ENCODE data around the gene KCNAB1. TPM values are rescaled to one million over a fixed set of nuclear protein-coding genes. Genes with fewer than 3 reads are reported as not detected.

Gene KCNAB1
- polyA plus RNA-seq, 4 donors = 1.0 to 3.9 TPM; not detected in 2

DNA sequence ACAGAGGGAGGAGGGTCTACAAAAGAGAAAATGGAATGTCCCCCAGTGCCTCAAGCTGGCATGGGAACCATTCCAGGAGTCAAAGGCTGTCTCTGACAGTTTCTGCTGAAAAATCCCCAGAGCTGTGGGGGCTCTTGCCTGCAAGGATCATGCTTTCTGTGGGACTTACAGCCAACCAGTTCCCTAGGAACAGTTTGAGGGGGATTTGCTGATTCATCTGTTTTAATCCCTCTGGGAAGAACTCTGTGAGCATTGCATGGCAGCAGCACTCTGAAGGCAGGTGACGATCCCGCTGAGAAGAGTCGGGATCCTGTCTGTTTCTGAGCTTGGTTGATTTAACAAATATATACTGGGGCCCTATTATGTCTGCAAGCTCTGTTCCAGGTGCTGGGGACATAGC, 258.5 kb downstream of the KCNAB1 start:
- Histone ChIP-seq H3K4me1 (ENCODE audit: control insufficient read depth in 3 of 3, insufficient read depth in 2 of 3, low read depth in 1 of 3, low read length in 2 of 3) (no peaks in the 10 kb centered on the region), H3K27ac (ENCODE audit: low read depth in 1 of 3, low read length in 2 of 3) (no peak overlapping the region), H3K27me3 (ENCODE audit: control insufficient read depth in 3 of 3, insufficient read depth in 3 of 3, low read length in 3 of 3) (no peaks in the 10 kb centered on the region), H3K9me3 (ENCODE audit: control insufficient read depth in 2 of 2, insufficient read depth in 1 of 2, low read depth in 1 of 2, low read length in 1 of 2) (no peaks in the 10 kb centered on the region), H3K4me3 (ENCODE audit: low read depth in 1 of 3, low read length in 3 of 3) (no peak overlapping the region), H3K36me3 (ENCODE audit: control insufficient read depth in 3 of 3, insufficient read depth in 2 of 3, low read depth in 1 of 3, low read length in 3 of 3) (no peaks in the 10 kb centered on the region)
- WGBS, 3 donors = 90 to 94% (median 92%) methylated on average over 3 of the region's 3 CpGs
- FAIRE-seq (no peak), DNase-seq (no peak)

DNA sequence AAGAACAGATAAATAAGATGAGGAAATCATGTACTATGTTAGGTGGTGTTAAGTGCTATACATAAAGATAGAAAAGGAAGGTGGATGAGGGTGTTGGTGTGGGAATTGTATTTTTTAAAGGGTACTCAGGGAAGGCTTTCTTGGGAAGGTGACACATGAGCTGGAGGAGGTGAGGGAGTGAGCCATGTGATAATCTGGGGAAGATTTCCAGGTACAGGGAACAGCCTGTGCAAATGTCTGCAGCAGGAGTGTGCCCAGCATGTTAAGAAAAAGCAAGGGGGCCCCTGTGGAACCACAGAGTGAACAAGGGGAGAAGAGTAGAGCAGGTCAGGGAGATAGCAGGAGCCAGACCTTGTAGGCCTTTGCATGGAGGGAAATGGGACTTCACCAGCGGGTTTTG, 258.9 kb downstream of the KCNAB1 start:
- H3K4me1 ChIP-seq (ENCODE audit: control insufficient read depth in 3 of 3, insufficient read depth in 2 of 3, low read depth in 1 of 3, low read length in 2 of 3) = no peaks in the 10 kb centered on the region
- no peaks in the 10 kb centered on the region for H3K27me3 ChIP-seq (ENCODE audit: control insufficient read depth in 3 of 3, insufficient read depth in 3 of 3, low read length in 3 of 3)
- DNase-seq (no peak), FAIRE-seq (no peak)
- H3K4me3 ChIP-seq (ENCODE audit: low read depth in 1 of 3, low read length in 3 of 3) = no peak overlapping the region
- 89 to 95% (median 90%) methylated on average over 1 of the region's 1 CpG for WGBS, 3 donors
- H3K27ac ChIP-seq (ENCODE audit: low read depth in 1 of 3, low read length in 2 of 3) = no peak overlapping the region
- no peaks in the 10 kb centered on the region for H3K36me3 ChIP-seq (ENCODE audit: control insufficient read depth in 3 of 3, insufficient read depth in 2 of 3, low read depth in 1 of 3, low read length in 3 of 3)
- H3K9me3 ChIP-seq (ENCODE audit: control insufficient read depth in 2 of 2, insufficient read depth in 1 of 2, low read depth in 1 of 2, low read length in 1 of 2) = no peaks in the 10 kb centered on the region

DNA sequence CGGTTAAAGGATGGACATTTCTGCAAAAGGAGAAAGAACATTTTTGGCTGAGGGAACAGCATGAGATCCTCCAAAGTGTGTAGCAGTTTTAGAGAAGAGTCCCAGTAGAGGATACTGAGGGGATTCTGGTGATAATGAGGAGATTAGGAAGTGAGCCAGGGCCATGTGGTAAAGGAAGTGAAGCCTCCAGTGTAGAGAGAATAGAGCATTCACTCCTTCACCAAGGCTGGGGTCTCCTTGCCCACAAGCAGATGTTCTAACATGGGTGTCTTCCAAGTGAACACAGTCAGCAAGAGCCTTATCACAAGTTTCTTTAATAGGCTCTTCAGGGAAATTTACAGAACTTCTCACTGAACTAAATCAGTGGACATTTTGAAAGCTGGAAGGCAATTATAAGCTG, 260.9 kb downstream of the KCNAB1 start:
- H3K36me3 ChIP-seq (ENCODE audit: control insufficient read depth in 3 of 3, insufficient read depth in 2 of 3, low read depth in 1 of 3, low read length in 3 of 3) = no peaks in the 10 kb centered on the region
- no peaks in the 10 kb centered on the region for H3K4me1 ChIP-seq (ENCODE audit: control insufficient read depth in 3 of 3, insufficient read depth in 2 of 3, low read depth in 1 of 3, low read length in 2 of 3)
- no peak overlapping the region for H3K27ac ChIP-seq (ENCODE audit: low read depth in 1 of 3, low read length in 2 of 3)
- DNase-seq (no peak), FAIRE-seq (no peak)
- no peaks in the 10 kb centered on the region for H3K9me3 ChIP-seq (ENCODE audit: control insufficient read depth in 2 of 2, insufficient read depth in 1 of 2, low read depth in 1 of 2, low read length in 1 of 2)
- H3K27me3 ChIP-seq (ENCODE audit: control insufficient read depth in 3 of 3, insufficient read depth in 3 of 3, low read length in 3 of 3) = no peaks in the 10 kb centered on the region
- 0 to 75% (median 12%) methylated on average over 1 of the region's 1 CpG for WGBS, 3 donors
- H3K4me3 ChIP-seq (ENCODE audit: low read depth in 1 of 3, low read length in 3 of 3) = no peak overlapping the region

DNA sequence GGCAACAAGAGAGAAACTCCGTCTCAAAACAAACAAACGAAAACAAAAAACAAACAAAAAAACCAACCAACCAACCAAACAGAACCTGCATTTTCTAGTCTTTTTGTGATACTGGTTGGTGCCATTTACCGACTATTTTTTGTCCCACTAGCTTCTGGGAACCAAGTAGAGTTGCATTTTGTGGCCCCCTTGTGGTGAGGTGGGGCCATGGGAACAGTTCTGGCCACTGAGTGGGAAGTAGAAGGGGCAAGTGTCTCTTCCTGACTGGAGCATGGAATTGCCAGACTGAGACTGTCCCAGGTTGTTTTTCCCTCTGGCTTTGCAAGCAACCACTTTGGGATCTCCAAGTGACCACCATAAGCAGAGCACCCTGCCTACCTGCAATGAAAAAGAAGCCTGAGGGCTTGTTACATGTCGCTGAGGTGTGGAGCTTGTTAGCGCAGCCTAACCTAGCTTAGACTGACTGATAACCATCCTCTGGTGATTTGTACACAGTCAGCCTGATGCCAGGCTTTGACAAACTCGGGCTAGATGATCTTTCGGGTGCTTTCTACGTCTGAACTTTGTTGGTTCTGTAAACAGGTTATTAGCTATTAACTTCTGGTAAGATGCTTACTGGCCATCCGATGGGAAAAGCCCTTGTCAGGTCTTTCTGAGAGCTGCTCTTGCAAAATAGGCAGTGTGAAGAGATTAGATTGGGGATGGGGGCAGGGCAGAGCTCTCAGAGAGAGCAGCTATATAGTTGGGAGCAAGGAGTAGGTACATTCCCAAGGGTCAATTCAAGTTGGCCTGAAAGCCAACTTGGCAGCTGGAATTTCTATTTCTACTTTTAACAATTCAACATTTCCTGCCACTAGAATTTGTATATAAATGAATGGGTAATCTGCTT, 262.3 kb downstream of the KCNAB1 start:
- peak; percentile 28 to 36 for DNase-seq
- H3K9me3 ChIP-seq (ENCODE audit: control insufficient read depth in 2 of 2, insufficient read depth in 1 of 2, low read depth in 1 of 2, low read length in 1 of 2) = no peaks in the 10 kb centered on the region
- FAIRE-seq = no peak
- no peaks in the 10 kb centered on the region for H3K27me3 ChIP-seq (ENCODE audit: control insufficient read depth in 3 of 3, insufficient read depth in 3 of 3, low read length in 3 of 3)
- H3K4me1 ChIP-seq (ENCODE audit: control insufficient read depth in 3 of 3, insufficient read depth in 2 of 3, low read depth in 1 of 3, low read length in 2 of 3) = no peaks in the 10 kb centered on the region
- no peaks in the 10 kb centered on the region for H3K36me3 ChIP-seq (ENCODE audit: control insufficient read depth in 3 of 3, insufficient read depth in 2 of 3, low read depth in 1 of 3, low read length in 3 of 3)
- no peak overlapping the region for H3K4me3 ChIP-seq (ENCODE audit: low read depth in 1 of 3, low read length in 3 of 3)
- H3K27ac ChIP-seq (ENCODE audit: low read depth in 1 of 3, low read length in 2 of 3) = no peak overlapping the region
- WGBS, 3 donors = 66 to 83% (median 67%) methylated on average over 9 of the region's 9 CpGs

DNA sequence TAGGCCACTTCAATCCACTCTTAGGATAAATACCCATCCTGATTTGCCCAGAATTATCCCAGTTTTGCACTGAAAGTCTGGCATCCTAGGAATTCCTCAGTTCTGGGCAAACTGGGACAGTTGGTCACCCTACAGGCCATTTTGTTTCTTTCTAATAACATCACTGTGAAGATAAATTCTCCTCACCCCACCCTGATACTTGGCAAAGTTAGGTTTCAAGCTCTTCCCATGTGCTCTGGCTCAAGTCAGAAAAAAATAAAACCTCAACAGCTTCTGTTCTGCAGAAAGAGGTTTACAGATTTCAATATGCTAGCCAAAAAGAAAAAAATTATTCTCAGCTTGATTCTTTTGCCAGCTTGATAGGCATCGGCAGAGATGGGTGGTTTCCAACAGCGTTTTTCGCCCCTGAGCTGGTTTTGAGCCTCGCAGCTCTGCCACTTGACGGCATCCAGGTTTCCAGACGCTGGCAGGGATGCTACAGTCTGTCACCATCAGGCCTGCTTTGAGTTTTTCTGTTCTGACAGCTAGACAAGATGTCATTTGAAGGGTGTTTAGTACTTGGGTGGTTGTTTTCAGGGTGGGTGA, 263.2 kb downstream of the KCNAB1 start:
- WGBS, 3 donors = 80 to 87% (median 84%) methylated on average over 6 of the region's 6 CpGs
- no peak for FAIRE-seq
- Histone ChIP-seq H3K4me3 (ENCODE audit: low read depth in 1 of 3, low read length in 3 of 3) (no peak overlapping the region), H3K27ac (ENCODE audit: low read depth in 1 of 3, low read length in 2 of 3) (no peak overlapping the region), H3K36me3 (ENCODE audit: control insufficient read depth in 3 of 3, insufficient read depth in 2 of 3, low read depth in 1 of 3, low read length in 3 of 3) (no peaks in the 10 kb centered on the region), H3K27me3 (ENCODE audit: control insufficient read depth in 3 of 3, insufficient read depth in 3 of 3, low read length in 3 of 3) (no peaks in the 10 kb centered on the region), H3K4me1 (ENCODE audit: control insufficient read depth in 3 of 3, insufficient read depth in 2 of 3, low read depth in 1 of 3, low read length in 2 of 3) (no peaks in the 10 kb centered on the region), H3K9me3 (ENCODE audit: control insufficient read depth in 2 of 2, insufficient read depth in 1 of 2, low read depth in 1 of 2, low read length in 1 of 2) (no peaks in the 10 kb centered on the region)
- no peak for DNase-seq

DNA sequence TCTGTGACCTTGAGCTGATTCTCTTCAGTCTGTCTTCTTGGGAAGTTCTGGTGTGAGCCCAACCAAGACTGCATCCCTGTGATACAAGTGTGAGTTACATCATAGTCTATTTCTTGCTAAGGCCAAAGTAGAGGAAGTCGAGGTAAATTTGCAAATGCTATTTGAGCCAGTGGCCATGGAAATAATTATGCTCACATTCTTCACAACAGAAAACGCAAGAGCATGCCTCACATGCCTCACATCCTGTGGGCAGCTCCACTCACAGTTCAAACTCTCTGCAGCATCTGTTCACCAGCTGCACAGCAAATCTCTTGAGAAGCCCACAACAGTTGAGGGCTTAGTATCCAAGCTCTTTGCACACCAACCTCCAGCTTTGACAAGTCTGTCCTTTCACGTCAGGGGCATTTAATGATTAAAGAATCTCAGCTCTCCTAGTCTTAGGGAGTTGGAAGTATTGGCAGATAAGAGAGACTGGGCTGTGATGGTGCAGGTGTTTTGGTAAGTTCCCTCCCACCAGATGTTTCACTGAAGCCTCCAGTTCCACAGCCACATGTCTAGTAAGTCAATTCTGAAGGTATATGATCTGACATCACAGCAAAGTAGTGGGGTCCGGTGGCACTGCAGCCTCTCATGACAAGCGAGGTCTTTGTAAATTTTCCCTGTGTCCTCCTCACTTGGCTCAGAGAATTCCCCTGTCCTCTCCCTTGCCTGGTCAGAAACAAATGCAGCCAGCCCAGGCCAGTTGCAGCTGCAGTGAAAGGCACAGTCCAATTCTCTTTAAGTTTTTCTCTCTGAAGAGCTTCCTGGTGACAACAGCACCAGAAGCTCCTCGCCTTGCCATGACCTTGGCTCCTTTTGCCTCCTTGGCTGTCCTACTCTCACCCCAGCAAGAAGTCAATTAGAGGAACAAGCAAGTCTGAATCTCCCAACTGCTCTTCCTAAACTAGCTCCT, 268.4 kb downstream of the KCNAB1 start:
- 61 to 66% (median 65%) methylated on average over 6 of the region's 6 CpGs for WGBS, 3 donors
- no peak for DNase-seq
- no peak for FAIRE-seq
- H3K4me3 ChIP-seq (ENCODE audit: low read depth in 1 of 3, low read length in 3 of 3) = no peak overlapping the region
- no peaks in the 10 kb centered on the region for H3K36me3 ChIP-seq (ENCODE audit: control insufficient read depth in 3 of 3, insufficient read depth in 2 of 3, low read depth in 1 of 3, low read length in 3 of 3)
- H3K27ac ChIP-seq (ENCODE audit: low read depth in 1 of 3, low read length in 2 of 3) = no peak overlapping the region
- H3K4me1 ChIP-seq (ENCODE audit: control insufficient read depth in 3 of 3, insufficient read depth in 2 of 3, low read depth in 1 of 3, low read length in 2 of 3) = no peaks in the 10 kb centered on the region
- no peaks in the 10 kb centered on the region for H3K9me3 ChIP-seq (ENCODE audit: control insufficient read depth in 2 of 2, insufficient read depth in 1 of 2, low read depth in 1 of 2, low read length in 1 of 2)
- H3K27me3 ChIP-seq (ENCODE audit: control insufficient read depth in 3 of 3, insufficient read depth in 3 of 3, low read length in 3 of 3) = peaks cover 0 to 4% (median 0%) of the 10 kb centered on the region in 3 donors

DNA sequence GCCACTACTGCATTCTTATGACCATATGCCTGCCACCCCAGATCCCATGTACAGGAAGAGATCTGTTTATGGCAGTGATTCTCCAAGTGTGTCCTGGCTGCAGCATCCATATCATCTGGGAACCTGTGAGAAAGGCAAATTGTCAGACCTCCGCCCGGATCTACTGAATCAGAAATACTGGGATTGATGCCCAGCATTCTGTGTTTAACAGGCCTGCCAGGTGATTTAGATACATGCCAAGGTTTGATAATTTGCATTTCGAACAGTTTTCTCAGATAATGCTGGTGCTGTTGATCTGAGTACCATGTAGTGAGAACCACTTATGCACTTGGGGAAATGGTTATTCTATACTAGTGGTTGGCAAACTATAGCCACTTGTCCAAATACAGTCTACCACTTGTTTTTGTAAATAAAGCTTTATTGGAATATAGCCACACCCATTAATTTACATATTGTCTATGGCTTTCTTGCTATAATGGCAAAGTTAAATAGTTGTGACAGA, 269.1 kb downstream of the KCNAB1 start:
- Histone ChIP-seq H3K4me1 (ENCODE audit: control insufficient read depth in 3 of 3, insufficient read depth in 2 of 3, low read depth in 1 of 3, low read length in 2 of 3) (no peaks in the 10 kb centered on the region), H3K9me3 (ENCODE audit: control insufficient read depth in 2 of 2, insufficient read depth in 1 of 2, low read depth in 1 of 2, low read length in 1 of 2) (no peaks in the 10 kb centered on the region), H3K27me3 (ENCODE audit: control insufficient read depth in 3 of 3, insufficient read depth in 3 of 3, low read length in 3 of 3) (peaks cover 0 to 4% (median 0%) of the 10 kb centered on the region in 3 donors), H3K4me3 (ENCODE audit: low read depth in 1 of 3, low read length in 3 of 3) (no peak overlapping the region), H3K36me3 (ENCODE audit: control insufficient read depth in 3 of 3, insufficient read depth in 2 of 3, low read depth in 1 of 3, low read length in 3 of 3) (no peaks in the 10 kb centered on the region), H3K27ac (ENCODE audit: low read depth in 1 of 3, low read length in 2 of 3) (no peak overlapping the region)
- 71 to 91% (median 78%) methylated on average over 3 of the region's 3 CpGs for WGBS, 3 donors
- DNase-seq = no peak
- FAIRE-seq = no peak

DNA sequence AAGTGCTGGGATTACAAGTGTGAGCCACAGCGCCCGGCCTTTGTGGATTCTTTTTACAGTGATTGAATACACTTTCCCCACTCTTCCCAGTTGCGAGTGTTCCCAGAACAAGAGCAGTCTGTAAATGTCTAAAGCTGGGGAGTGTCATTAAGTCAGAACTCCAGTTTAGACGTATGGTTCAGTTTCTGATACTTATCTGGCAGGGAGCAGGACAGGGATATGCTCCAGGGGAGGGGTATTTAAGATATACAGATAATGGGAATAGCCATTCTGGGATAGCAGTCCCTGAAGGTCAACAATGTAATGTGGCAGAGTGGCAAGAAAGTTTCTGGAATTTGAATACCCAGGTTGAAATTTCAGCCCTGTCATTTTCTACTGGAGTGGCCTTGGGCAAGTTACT, 270.5 kb downstream of the KCNAB1 start:
- Histone ChIP-seq H3K27ac (ENCODE audit: low read depth in 1 of 3, low read length in 2 of 3) (no peak overlapping the region), H3K36me3 (ENCODE audit: control insufficient read depth in 3 of 3, insufficient read depth in 2 of 3, low read depth in 1 of 3, low read length in 3 of 3) (no peaks in the 10 kb centered on the region), H3K4me1 (ENCODE audit: control insufficient read depth in 3 of 3, insufficient read depth in 2 of 3, low read depth in 1 of 3, low read length in 2 of 3) (no peaks in the 10 kb centered on the region), H3K27me3 (ENCODE audit: control insufficient read depth in 3 of 3, insufficient read depth in 3 of 3, low read length in 3 of 3) (peaks cover 0 to 4% (median 0%) of the 10 kb centered on the region in 3 donors), H3K4me3 (ENCODE audit: low read depth in 1 of 3, low read length in 3 of 3) (no peak overlapping the region), H3K9me3 (ENCODE audit: control insufficient read depth in 2 of 2, insufficient read depth in 1 of 2, low read depth in 1 of 2, low read length in 1 of 2) (no peaks in the 10 kb centered on the region)
- FAIRE-seq = no peak
- WGBS, 3 donors = 83 to 84% (median 83%) methylated on average over 4 of the region's 4 CpGs
- no peak for DNase-seq
